ENCODE data around the gene MRPL58.

DNA sequence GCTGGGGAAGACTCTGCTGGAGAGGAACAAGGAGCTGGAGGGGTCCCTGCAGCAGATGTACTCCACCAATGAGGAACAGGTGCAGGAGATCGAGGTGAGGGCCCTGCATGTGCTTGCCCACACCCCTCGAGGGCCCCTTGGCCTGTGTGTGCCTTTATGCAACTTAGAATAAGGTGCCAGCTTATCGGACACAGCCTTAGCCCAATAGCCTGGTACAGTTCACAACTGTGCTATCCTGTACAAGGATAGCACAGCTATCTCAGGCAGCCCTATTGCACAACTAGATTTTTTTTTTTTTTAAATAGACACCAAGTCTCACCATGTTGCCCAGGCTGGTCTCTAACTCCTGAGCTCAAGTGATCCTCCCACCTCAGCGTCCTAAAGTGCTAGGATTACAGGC, 12.9 kb upstream of the MRPL58 start:
- TF ChIP-seq, protein P1, sequence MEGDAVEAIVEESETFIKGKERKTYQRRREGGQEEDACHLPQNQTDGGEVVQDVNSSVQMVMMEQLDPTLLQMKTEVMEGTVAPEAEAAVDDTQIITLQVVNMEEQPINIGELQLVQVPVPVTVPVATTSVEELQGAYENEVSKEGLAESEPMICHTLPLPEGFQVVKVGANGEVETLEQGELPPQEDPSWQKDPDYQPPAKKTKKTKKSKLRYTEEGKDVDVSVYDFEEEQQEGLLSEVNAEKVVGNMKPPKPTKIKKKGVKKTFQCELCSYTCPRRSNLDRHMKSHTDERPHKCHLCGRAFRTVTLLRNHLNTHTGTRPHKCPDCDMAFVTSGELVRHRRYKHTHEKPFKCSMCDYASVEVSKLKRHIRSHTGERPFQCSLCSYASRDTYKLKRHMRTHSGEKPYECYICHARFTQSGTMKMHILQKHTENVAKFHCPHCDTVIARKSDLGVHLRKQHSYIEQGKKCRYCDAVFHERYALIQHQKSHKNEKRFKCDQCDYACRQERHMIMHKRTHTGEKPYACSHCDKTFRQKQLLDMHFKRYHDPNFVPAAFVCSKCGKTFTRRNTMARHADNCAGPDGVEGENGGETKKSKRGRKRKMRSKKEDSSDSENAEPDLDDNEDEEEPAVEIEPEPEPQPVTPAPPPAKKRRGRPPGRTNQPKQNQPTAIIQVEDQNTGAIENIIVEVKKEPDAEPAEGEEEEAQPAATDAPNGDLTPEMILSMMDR (IDR thresholded peaks at IDR 0.05 in 8 of 11, conservative IDR thresholded peaks at IDR 0.05 in 3 of 11): no peak
- no peak for TF ChIP-seq POLR2AphosphoS5 (IDR thresholded peaks at IDR 0.05)
- TF ChIP-seq POLR2A (IDR thresholded peaks at IDR 0.05): no peak
